NCI-H1092 treated with DMSO at 0.1 percent for 48 hours (cell line): ENCODE measurements around the gene CDK13.
"Not testable (repeated sequence)": the region's sequence is repeated elsewhere in the genome, so short reads cannot be mapped to it uniquely, and the experiment has no call there.

Source experiments
- DNase-seq: peaks from one replicate; lab custom pipeline; 2025; lab: John Stamatoyannopoulos, UW

CDK13 gene

DNA sequence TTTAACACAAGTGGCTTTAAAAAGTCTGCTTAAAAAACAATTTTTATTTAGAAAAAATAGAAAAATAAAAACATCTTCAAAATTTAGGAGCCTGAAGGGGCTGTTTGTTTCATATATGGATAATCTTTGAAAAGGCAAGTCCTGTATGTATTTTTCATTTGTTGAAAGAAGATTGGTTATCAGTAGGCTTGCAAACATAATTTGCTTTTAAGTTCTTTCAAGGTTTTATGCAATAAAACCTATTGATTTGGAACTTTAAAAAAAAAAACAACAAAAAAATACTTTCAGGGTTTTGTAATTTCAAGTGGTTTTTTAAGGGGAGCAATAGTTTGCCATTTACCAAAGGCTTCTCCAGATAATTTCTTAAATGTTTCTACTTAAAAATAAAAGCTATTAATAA lies 148.8 kb downstream of the CDK13 start:
- no peak for DNase-seq

DNA sequence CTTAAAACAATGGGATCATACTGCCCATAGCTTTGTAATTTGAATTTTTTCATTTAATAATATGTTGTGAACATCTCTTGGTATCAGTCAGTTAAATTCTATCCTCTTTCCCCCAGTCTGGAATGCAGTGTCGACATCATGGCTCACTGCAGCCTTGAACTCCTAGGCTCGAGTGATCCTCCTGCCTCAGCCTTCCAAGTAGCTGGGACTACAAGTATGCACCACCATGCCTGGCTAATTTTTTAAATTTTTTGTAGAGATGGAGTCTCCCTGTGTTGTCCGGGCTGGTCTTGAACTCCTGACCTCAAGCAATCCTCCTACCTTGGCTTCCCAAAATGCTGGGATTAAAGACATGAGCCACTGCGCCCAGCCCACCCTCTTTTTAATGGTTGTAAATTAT lies 149.8 kb downstream of the CDK13 start:
- DNase-seq = no peak

DNA sequence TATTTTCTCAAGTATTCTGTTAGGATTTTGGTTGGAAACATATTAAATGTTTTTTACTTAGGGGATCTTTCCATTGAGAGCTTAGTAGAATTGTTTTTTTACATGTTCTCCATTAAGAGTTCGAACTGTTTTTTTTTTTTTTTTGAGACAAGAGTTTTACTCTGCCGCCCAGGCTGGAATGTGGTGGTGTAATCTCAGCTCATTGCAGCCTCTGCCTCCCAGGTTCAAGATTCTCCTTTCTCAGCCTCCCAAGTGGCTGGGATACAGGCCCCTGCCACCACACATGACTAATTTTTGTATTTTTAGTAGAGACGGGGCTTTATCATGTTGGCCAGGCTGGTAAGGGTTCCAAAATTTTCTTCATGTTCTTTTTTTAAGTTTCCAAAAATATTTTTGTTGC lies 151.1 kb downstream of the CDK13 start:
- DNase-seq = no peak

DNA sequence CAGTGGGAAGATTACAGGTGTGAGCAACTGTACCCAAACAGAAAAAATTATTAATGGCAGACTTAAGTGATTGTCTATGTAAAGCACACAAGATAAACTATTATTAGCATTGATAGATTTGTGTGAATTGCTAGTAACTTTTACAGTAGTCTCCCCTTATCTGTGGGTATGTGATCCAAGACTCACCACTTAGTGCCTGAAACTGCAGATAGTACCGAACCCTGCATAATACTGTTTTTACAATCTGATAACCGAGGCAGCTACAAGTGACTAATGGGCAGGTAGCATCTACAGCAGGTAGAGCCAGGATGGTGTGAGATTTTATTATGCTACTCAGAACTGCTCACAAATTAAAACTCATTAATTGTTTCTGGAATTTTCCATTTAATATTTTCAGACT lies 152.8 kb downstream of the CDK13 start:
- no peak for DNase-seq

DNA sequence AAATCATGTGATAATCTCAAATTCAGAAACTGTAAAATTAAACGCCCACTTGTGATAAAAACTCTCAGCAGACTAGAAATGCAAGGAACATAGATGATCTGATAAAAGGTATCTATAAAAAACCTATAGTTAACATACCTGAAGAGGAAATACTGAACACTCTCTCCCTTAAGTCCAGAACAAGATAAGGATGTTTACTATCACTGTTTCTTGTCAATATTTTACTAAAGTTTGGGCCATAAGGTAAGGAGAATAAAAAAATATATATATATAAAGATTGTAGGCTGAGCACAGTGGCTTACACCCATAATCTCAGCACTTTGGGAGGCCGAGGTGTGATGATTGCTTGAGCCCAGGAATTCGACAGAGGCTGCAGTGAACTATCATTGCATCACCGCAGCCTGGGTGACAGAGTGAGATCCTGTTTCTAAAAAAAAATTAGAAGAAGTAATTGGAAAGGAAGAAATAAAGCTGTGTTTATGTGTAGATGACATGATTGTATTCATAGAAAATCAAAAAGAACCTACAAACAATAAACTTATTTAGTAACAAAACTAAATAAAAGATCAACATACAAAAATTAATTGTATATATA lies 155.9 kb downstream of the CDK13 start:
- DNase-seq = no peak

DNA sequence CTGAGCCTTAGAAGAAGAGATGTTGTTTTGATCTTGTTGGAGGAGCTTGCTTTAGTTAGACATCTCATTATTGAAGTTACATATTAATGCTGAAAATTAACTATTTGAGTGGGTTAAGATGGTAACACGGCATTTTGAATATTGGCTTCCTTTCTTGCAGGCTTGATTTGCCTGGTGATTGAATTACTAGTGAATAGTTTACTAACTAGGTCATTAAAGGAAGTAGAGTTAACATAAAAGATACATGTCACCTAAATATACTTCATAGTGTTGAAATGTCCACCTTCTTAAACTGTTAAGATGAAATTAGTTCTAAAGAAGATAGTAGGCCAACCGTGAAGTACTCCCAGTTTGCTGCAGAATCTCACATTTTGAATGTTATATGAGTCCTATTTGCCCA lies 165.9 kb downstream of the CDK13 start:
- no peak for DNase-seq

DNA sequence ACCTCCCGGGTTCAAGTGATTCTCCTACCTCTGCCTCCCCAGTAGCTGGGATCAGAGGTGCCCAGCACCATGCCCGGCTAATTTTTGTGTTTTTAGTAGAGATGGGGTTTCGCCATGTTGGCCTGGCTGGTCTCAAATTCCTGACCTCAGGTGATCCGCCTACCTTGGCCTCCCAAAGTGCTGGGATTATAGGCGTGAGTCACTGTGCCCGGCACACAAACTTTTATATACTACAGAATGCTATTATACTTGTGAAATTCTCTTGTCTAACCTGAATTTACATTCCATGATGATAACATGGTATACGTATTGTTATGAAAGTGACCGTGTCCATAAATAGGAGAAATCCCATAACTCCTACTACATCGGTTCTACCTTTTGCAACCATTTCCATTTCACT lies 167.1 kb downstream of the CDK13 start:
- DNase-seq = not testable (repeated sequence)

DNA sequence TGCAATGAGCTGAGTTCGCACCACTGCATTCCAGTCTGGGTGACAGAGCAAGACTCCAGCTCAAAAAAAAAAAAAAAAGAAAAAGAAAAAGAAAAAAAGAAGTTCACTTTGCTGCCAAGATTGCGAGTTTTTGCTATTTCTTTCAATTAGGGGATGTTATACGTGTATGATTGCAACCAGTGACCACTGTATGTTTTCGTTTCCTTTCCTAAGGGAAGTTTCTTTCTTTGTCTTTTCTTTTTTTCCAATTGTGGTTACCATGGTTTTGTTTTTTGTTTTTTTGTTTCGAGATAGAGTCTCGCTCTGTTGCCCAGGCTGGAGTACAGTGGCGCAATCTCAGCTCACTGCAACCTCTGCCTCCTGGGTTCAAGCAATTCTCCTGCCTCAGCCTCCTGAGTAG lies 168.1 kb downstream of the CDK13 start:
- DNase-seq = not testable (repeated sequence)

DNA sequence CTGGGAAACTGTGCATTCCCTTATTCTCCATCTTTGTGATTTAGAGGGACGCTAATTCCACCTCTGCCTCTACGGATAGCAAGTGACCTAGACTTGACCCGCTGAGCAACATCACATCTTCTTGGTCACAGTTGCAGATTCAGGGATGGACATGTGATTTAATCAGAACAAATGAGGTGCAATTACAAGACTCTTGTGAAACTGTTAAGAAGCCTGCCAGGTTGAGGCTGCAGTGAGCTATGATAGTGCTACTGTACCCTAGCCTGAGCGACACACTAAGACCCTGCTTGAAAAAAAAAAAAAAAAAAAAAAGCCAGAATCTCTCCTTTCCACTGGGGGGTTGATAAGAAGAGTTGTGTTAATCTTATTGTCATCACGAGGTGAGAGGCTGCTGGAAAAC lies 170.0 kb downstream of the CDK13 start:
- DNase-seq = no peak

DNA sequence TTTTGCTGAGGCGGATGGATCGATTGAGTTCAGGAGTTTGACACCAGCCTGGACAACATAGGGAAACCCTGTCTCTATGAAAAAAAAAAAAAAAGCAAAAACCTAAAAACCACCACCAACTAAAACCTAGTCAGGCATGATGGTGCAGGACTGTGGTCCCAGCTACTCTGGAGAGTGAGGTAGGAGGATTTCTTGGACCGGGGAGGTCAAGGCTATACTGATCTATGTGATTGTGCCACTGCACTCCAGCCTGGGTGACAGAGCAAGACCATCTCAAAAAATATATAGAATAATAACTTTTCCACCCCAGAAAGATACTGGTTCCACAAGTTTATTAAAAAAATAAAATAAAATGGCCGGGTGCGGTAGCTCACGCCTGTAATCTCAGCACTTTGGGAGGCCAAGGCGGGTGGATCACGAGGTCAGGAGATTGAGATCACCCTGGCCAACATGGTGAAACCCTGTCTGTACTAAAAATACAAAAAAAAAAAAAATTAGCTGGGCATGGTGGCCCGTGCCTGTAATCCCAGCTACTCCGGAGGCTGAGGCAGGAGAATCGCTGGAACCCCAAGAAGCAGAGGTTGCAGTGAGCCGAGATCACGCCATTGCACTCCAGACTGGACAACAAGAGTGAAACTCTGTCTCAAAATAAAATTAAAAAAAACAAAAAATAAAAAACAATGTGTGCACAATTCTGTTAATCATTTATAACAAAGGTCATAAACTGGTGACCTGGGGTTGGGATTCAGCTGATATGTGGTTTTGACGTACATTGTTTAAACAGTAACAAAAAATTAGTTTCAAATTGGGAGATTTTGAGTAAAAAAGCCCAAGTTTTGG lies 172.3 kb downstream of the CDK13 start:
- not testable (repeated sequence) for DNase-seq

DNA sequence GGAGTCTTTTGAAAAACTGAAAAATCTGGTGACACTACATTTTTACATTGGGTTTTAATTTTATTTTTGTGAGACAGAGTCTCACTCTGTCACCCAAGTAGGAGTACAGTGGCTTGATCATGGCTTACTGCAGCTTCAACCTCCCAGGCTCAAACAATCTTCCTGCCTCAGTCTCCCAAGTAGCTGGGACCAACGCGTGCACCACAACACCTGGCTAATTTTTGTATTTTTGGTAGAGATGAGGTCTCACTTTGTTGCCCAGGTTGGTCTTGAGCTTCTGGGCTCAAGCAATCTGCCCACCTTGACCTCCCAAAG lies 172.8 kb downstream of the CDK13 start:
- no peak for DNase-seq

DNA sequence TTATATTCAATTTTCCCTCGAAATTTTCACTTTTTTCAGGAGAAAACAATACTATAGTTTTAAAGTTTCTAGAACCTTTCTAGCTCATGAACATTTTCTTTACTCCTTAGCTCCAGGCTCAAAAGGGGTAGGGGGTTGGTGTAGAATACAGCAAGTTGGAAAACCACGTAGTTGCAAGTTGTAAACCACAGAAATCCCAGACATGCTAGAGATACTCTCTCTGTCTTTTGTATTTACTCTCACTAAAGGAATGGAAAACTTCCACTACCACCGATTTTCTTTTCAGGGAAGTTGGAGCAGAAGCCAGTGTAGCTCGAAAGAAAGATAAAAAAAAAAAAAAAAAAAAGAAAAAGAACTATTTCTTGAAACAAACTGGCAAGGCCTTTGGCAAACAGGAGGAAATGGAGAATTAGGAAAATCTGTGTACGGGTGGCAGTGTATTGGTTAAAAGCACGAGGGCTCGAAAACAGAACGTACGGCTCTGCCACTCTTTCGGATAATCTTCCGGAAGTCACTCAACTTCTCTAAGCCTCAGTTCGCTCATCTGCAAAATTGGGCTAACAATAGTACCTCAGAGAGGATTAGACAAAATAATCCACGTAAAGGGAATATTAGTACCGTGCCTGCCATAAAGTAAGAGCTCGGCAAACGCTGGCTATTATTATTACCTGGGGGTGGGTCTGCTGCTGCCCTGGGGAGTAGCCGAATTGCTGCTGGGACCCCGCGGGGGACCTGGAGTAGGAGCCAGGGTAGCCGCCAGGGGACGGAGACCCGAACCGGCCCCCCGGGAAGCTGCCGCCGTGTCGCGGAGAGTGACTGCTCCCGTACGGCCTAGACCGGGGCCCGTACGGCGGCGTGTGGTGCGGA lies 183.7 kb downstream of the CDK13 start:
- DNase-seq = no peak

DNA sequence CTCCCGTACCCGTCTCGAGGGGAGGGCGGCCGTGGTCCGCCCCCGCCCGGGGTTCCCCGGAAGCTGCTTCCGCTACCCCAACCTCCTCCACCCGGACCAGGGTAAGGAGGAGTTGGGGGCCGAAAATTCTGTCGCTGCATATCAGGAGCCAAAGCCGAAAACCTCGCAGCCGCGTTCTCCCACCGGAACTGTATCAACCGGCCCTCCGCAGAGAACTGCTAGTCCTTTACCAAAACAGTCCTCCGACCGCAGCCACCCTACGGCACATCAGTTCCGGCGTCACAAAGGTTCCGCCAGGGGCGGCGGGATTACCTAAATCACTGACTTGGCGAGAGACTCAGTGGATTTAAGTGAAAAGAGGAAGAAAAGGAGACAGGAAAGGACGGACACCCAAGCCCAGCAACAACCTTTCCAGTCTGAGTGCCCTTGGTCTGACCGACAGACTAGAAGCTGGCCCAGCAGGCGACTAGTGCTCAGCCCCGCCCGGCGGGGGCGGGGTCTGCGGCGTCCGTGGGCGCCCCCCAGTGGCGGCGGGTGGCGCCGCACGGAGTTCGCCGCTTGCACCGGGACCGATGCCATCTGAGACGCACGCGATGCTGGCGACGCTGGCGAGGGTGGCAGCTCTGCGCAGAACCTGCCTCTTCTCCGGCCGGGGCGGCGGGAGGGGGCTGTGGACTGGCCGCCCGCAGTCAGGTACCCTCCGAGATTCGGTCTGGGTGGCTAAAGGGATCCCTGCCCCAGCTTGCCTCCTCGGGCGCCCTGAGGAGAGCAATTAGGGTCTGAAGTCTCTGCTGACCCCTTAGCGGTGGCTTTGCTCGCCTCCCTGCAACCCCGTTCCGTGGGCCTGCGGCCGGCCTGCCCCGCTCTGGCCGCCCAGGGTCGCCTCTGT lies 184.6 kb downstream of the CDK13 start, which contains the start of the genes MPLKIP and SUGCT:
Gene MPLKIP, minus strand, starts transcription at position 195 of the 889 bp plus-strand sequence. Its CDS starts 55 bp downstream, at position 140.
Gene SUGCT, plus strand, starts transcription at position 578 of the 889 bp plus-strand sequence.
- peak; percentile 94 for DNase-seq

DNA sequence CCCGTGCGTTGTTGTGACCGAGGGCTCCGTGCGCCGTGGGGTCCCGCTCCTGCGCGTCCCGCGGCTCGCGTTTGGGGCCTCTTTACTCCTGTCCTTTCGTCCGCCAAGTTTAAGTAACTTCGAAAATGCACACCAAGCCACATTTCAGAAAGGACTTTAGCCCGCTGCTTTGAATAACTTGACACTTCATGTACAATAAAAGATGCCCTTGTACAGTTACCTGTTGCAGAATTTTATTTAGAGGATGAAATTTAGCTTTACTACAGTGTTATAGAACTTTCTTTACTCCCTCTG lies 185.2 kb downstream of the CDK13 start:
- DNase-seq = no peak

DNA sequence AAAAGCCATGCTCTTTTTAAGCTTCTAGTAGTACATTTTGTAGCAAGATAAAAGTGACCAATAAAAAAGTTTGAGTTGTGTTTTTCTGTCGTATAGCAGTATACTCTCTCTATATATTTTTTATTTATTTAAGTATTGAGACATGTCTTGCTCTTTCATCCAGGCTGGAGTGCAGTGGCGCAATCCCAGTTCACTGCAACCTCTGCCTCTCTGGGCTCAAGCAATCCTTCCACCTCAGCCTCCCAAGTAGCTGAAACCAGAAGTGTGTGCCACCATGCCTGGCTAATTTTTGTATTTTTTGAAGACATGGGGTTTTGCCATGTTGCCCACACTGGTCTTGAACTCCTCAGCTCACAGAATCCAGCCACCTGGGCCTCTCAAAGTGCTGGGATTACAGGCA lies 187.5 kb downstream of the CDK13 start:
- no peak for DNase-seq

DNA sequence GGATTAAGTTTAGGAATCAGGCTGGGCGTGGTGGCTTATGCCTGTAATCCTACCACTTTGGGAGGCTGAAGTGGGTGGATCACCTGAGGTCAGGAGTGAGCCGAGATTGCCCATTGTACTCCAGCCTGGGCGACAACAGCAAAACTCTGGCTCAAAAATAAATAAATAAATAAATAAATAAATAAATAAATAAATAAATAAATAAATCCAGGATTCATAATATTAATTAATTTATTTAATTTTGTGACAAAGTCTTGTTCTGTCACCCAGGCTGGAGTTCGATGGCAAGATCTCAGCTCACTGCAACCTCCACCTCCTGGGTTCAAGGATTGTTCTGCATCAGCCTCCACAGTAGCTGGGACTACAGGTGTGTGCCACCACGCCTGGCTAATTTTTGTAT lies 188.9 kb downstream of the CDK13 start:
- no peak for DNase-seq

DNA sequence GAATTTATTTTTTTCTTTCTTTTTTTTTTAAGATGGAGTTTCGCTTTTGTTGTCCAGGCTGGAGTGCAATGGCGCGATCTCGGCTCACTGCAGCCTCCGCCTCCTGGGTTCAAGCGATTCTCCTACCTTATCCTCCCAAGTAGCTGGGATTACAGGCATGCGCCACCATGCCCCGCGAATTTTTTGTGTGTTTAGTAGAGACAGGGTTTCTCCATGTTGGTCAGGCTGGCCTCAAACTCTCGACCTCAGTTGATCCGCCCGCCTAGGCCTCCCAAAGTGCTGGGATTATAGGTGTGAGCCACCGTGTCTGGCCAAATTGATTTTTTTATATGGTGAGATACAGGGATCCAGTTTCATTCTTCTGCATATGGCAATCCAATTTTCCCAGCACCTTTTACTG lies 189.8 kb downstream of the CDK13 start:
- DNase-seq = not testable (repeated sequence)

DNA sequence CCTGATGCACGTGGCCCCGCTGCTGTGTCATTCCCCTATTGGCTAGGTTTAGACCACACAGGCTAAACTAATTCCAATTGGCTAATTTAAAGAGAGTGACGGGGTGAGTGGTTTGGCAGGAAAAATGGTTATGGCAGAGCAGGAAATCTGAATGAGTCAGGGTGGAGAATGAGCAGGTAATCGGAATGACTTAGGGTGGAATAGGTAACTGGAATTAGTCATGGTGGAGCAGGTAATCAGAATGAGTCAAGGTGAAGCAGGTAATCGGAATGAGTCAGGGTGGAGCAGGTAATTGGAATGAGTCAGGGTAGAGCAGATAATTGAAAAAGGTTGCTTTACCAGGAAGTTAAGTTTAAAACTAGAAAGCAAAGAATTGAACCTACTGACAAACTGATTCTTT lies 191.9 kb downstream of the CDK13 start:
- DNase-seq = not testable (repeated sequence)

DNA sequence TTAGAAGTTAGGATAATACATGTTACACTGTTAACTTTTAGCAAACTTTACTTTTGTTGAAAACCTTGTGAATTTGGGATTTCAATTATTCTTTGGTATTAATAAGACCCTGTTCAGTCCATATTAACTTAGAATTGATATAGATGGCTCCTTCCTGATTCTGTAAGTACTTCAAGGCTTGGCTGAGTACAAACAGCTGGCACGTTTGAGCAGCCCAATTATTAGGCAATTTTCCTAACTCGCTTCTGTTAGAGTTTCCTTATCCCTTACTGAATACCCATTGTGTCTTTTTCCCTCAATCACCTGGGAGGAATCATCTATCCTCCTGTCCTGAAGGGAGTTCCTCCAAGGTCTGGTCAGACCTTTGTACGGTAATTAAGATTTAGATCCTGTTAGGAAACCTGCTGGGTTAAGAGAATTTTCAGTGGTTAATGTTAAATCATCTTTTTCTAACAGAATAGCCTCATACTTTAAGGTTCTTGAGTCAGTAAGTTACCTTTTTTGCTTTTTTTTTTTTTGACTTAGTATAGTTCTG lies 195.6 kb downstream of the CDK13 start:
- DNase-seq = not testable (repeated sequence)

DNA sequence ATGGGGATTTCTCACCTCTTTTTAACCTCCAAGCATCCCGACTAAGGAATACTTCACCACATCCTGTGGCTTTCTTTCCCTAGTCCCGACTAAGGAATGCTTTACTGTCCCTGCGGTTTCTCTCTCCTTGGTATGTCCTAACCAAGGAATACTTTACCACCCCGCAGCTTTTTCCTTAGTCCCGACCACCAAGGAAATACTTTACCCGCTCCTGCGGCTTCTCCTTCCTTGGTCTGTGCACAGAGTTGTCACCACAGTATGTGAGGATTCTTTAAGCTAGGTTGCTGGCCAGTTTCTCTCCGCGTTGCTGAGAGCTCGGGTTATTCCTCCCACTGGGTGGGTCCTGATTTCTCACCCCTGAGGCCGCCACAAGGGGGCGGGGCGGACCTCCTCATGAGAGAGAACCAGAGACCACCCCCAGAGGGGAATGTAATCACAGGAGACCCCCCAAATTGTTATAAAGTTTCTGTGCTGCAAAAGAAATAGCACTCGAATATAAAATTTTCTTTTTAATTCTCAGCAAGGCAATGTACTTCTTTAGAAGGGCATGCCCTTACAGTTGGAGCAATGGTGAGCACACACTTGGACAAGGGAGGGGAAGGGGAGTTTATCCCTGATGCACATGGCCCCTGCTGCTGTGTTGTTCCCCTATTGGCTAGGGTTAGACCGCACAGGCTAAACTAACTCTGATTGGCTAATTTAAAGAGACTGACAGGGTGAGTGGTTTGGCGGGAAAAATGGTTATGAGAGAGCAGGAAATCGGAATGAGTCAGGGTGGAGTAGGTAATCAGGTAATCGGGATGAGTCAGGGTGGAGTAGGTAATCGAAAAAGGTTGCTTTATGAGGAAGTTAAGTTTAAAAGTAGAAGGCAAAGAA lies 197.6 kb downstream of the CDK13 start:
- DNase-seq = no peak

DNA sequence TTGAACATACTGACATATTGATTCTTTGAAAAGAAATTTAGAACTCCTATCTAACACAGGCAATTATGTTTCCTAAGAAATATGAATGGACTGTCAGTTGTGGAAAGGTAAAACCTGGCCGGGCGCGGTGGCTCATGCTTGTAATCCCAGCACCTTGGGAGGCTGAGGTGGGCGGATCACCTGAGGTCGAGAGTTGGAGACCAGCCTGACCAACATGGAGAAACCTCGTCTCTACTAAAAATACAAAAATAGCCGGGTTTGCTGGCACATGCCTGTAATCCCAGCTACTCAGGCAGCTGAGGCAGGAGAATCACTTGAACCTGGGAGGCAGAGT lies 198.2 kb downstream of the CDK13 start:
- DNase-seq = not testable (repeated sequence)
